Measurements from ENCODE around the gene ARHGAP20.

ARHGAP20 gene

GRCh38 chr11:110598725-110599124 lies 113.5 kb downstream of the ARHGAP20 start:
- H3K36me3 ChIP-seq (ENCODE audit: insufficient read depth, low read length): no peaks in the 10 kb centered on the region
- no peaks in the 10 kb centered on the region for H3K4me1 ChIP-seq (ENCODE audit: control insufficient read depth, insufficient read depth, low read length)
- no peak overlapping the region for H3K4me3 ChIP-seq (ENCODE audit: low read length)
- no peak overlapping the region for H3K9ac ChIP-seq (ENCODE audit: low read depth, low read length)
- no peaks in the 10 kb centered on the region for H3K9me3 ChIP-seq (replicated peaks; ENCODE audit: low read length)
- H3K27me3 ChIP-seq (ENCODE audit: control insufficient read depth, insufficient read depth, low read length): no peaks in the 10 kb centered on the region
- no peak overlapping the region for H3K4me2 ChIP-seq (ENCODE audit: low read length)

DNA sequence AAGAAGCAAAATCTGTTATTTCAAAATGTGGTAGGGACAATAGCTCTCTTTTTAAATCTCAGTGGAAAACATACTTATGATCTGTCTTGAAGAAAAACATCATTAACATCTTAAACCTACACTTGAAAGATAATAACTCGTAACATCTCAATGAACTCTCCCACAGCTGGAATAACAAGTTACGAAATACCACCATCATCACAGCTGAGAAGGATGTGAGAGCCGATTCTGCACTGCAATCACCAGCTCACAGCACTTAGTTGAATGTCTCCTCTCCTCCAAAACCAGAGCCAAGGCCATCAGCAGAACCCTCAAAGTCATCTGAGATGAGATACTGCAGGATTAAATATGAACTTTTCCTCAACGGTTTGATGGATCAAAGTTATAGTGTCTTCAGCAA lies 124.3 kb downstream of the ARHGAP20 start:
- Histone ChIP-seq H3K36me3 (ENCODE audit: insufficient read depth, low read length) (no peaks in the 10 kb centered on the region), H3K9me3 (replicated peaks; ENCODE audit: low read length) (no peaks in the 10 kb centered on the region), H3K4me3 (ENCODE audit: low read length) (no peak overlapping the region), H3K4me1 (ENCODE audit: control insufficient read depth, insufficient read depth, low read length) (no peaks in the 10 kb centered on the region), H3K4me2 (ENCODE audit: low read length) (no peak overlapping the region), H3K27me3 (ENCODE audit: control insufficient read depth, insufficient read depth, low read length) (no peaks in the 10 kb centered on the region), H3K9ac (ENCODE audit: low read depth, low read length) (no peak overlapping the region)

DNA sequence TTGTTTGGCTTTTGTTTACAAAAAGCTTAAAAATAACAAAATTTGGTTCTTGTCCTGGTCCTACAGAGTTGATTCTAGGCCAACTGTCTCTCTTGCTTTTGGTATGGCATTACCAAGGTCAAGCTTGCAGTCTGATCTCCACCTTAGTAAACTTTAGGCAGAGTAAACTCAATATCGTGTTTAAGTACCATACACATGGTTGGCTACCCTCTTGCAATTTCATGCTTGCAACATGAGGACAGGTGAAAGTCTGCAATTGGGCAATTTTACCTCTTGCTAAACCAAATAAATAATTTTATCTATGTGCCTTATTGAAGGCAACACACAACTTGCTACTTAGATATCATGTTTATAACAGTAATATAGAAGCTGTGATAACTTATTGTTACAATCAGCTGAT lies 125.1 kb downstream of the ARHGAP20 start:
- no peak overlapping the region for H3K4me2 ChIP-seq (ENCODE audit: low read length)
- no peak overlapping the region for H3K9ac ChIP-seq (ENCODE audit: low read depth, low read length)
- no peak overlapping the region for H3K4me3 ChIP-seq (ENCODE audit: low read length)
- no peaks in the 10 kb centered on the region for H3K36me3 ChIP-seq (ENCODE audit: insufficient read depth, low read length)
- no peaks in the 10 kb centered on the region for H3K27me3 ChIP-seq (ENCODE audit: control insufficient read depth, insufficient read depth, low read length)
- H3K4me1 ChIP-seq (ENCODE audit: control insufficient read depth, insufficient read depth, low read length): no peaks in the 10 kb centered on the region
- no peaks in the 10 kb centered on the region for H3K9me3 ChIP-seq (replicated peaks; ENCODE audit: low read length)

- no peaks in the 10 kb centered on the region for H3K9me3 ChIP-seq (replicated peaks; ENCODE audit: low read length)
Measured at GRCh38 chr11:110584150-110584549, 128.1 kb downstream of the ARHGAP20 start.

DNA sequence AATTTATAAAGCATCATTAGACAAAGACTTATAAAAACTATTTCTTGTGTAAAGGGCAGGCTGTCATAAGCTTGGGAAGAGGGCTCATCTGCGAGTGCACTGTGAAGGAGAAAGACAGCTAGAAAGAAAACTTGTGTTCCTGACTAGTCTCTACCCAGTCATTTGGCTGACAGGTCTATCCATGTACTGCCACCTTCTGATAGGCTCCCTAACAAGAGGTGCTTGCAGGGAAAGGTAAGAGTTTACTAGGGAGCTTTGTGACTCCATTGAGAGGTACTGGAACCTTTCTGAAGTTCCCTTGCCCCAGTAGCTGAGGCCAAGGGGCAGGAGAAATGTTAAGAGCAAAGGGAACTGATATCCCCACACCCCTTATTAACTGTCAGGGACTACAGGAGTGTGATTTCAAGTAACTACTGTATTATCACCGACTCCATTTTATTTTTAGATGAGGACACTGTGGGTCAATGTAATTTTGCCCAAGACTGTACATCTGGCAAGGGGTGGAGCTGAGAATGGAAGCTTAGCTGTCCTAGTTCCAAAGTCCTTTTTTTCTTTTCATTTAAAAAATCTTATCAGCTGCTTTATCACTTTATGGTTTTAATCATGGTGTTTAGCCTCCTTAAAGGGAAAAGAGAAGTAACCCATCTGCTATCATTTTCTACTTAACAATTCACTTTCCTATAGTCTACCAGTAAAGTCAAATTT lies 129.4 kb downstream of the ARHGAP20 start:
- H3K36me3 ChIP-seq (ENCODE audit: insufficient read depth, low read length): peaks cover 5% of the 10 kb centered on the region
- H3K27me3 ChIP-seq (ENCODE audit: control insufficient read depth, insufficient read depth, low read length): no peaks in the 10 kb centered on the region
- H3K4me3 ChIP-seq (ENCODE audit: low read length): no peak overlapping the region
- no peak overlapping the region for H3K4me2 ChIP-seq (ENCODE audit: low read length)
- no peaks in the 10 kb centered on the region for H3K4me1 ChIP-seq (ENCODE audit: control insufficient read depth, insufficient read depth, low read length)
- H3K9me3 ChIP-seq (replicated peaks; ENCODE audit: low read length): no peaks in the 10 kb centered on the region
- H3K9ac ChIP-seq (ENCODE audit: low read depth, low read length): no peak overlapping the region

More at GRCh38 chr11:110584150-110584549, 128.1 kb downstream of the ARHGAP20 start:
- no peaks in the 10 kb centered on the region for H3K27me3 ChIP-seq (ENCODE audit: control insufficient read depth, insufficient read depth, low read length)
- no peak overlapping the region for H3K4me2 ChIP-seq (ENCODE audit: low read length)
- no peak overlapping the region for H3K9ac ChIP-seq (ENCODE audit: low read depth, low read length)
- H3K4me3 ChIP-seq (ENCODE audit: low read length): no peak overlapping the region
- H3K4me1 ChIP-seq (ENCODE audit: control insufficient read depth, insufficient read depth, low read length): no peaks in the 10 kb centered on the region
- peaks cover 5% of the 10 kb centered on the region for H3K36me3 ChIP-seq (ENCODE audit: insufficient read depth, low read length)

DNA sequence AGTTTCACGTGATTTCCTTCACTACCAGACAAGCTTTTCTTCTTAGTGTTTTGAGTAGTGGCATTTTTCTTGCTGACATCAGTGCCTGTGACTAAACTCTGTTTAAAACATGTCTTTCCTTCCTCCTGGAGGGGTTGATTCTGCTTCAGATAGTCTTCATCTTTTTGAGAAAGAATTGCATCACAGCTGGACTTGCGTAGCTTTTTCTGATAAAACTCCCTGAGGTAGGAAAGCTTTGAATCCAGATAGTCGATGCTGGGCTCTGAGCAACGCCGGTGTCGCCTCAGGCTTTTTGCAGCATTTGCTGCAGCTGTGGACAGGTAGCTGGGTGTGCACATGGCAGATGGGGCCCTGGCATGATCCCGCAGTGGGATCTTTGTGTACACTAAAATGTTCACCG lies 131.7 kb downstream of the ARHGAP20 start:
- H3K27me3 ChIP-seq (ENCODE audit: control insufficient read depth, insufficient read depth, low read length): no peaks in the 10 kb centered on the region
- H3K4me3 ChIP-seq (ENCODE audit: low read length): no peak overlapping the region
- no peaks in the 10 kb centered on the region for H3K9me3 ChIP-seq (replicated peaks; ENCODE audit: low read length)
- no peak overlapping the region for H3K4me2 ChIP-seq (ENCODE audit: low read length)
- no peaks in the 10 kb centered on the region for H3K4me1 ChIP-seq (ENCODE audit: control insufficient read depth, insufficient read depth, low read length)
- no peak overlapping the region for H3K9ac ChIP-seq (ENCODE audit: low read depth, low read length)
- H3K36me3 ChIP-seq (ENCODE audit: insufficient read depth, low read length): peaks cover 5% of the 10 kb centered on the region

GRCh38 chr11:110573411-110573810 lies 138.8 kb downstream of the ARHGAP20 start:
- no peaks in the 10 kb centered on the region for H3K27me3 ChIP-seq (ENCODE audit: control insufficient read depth, insufficient read depth, low read length)
- no peaks in the 10 kb centered on the region for H3K4me1 ChIP-seq (ENCODE audit: control insufficient read depth, insufficient read depth, low read length)
- no peaks in the 10 kb centered on the region for H3K9me3 ChIP-seq (replicated peaks; ENCODE audit: low read length)
- no peaks in the 10 kb centered on the region for H3K36me3 ChIP-seq (ENCODE audit: insufficient read depth, low read length)
- H3K4me2 ChIP-seq (ENCODE audit: low read length): no peak overlapping the region
- H3K4me3 ChIP-seq (ENCODE audit: low read length): no peak overlapping the region
- H3K9ac ChIP-seq (ENCODE audit: low read depth, low read length): no peak overlapping the region

DNA sequence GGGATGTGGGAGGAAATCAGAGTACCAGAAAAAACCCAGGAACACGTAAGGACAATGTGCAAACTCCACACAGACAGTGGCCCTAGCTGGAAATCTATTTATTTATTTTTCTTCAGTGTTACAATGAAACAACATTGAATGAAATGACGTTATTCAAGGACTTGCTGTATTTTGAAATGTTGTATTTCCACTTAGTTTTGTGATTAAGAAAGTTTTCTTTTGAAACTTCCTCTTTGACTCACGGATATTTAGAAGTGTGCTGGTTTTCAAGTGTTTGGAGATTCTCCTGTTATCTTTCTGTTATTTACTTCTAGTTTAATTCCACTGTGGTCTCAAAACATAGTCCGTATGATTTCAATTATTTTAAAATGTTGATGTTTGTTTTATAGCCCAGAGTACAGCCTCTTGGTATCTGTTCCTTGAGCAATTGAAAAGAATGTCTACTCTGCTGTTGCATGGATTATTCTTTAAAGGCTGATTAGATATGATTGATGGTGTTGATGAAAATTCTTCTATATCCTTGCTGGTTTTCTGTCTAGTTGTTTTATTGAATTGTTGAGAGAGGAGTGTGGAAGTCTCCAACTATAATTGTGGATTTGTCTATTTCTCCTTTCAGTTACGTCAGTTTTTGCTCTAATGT lies 141.0 kb downstream of the ARHGAP20 start:
- no peaks in the 10 kb centered on the region for H3K36me3 ChIP-seq (ENCODE audit: insufficient read depth, low read length)
- H3K4me1 ChIP-seq (ENCODE audit: control insufficient read depth, insufficient read depth, low read length): peaks cover under 1% of the 10 kb centered on the region
- no peak overlapping the region for H3K4me3 ChIP-seq (ENCODE audit: low read length)
- no peak overlapping the region for H3K4me2 ChIP-seq (ENCODE audit: low read length)
- no peaks in the 10 kb centered on the region for H3K9me3 ChIP-seq (replicated peaks; ENCODE audit: low read length)
- H3K27me3 ChIP-seq (ENCODE audit: control insufficient read depth, insufficient read depth, low read length): no peaks in the 10 kb centered on the region
- H3K9ac ChIP-seq (ENCODE audit: low read depth, low read length): no peak overlapping the region

DNA sequence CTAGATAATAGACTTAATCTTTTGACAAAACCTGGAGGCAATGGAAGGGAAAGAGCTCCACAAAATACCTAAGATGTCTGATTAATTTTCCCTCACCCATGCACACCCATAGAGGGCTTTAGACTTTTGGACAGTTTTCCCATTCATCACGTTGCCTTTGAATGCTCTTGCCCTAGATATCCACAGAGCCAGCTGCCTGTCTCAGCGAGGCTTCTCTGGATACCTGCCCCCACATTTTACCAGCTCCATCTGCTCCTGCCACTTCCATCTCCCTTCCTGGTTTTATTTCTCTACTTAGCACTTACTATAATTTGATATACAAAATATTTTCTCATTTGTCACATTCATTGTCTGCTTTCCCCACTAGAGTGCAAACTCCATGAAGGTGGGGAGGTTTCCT lies 145.7 kb downstream of the ARHGAP20 start:
- Histone ChIP-seq H3K9ac (ENCODE audit: low read depth, low read length) (no peak overlapping the region), H3K36me3 (ENCODE audit: insufficient read depth, low read length) (no peaks in the 10 kb centered on the region), H3K4me1 (ENCODE audit: control insufficient read depth, insufficient read depth, low read length) (peaks cover 3% of the 10 kb centered on the region), H3K9me3 (replicated peaks; ENCODE audit: low read length) (no peaks in the 10 kb centered on the region), H3K4me3 (ENCODE audit: low read length) (no peak overlapping the region), H3K27me3 (ENCODE audit: control insufficient read depth, insufficient read depth, low read length) (no peaks in the 10 kb centered on the region), H3K4me2 (ENCODE audit: low read length) (no peak overlapping the region)

- peaks cover 6% of the 10 kb centered on the region for H3K27me3 ChIP-seq (ENCODE audit: control insufficient read depth, insufficient read depth, low read length)
- no peak overlapping the region for H3K9ac ChIP-seq (ENCODE audit: low read depth, low read length)
- no peak overlapping the region for H3K4me3 ChIP-seq (ENCODE audit: low read length)
- H3K4me1 ChIP-seq (ENCODE audit: control insufficient read depth, insufficient read depth, low read length): peaks cover 3% of the 10 kb centered on the region
- H3K4me2 ChIP-seq (ENCODE audit: low read length): no peak overlapping the region
- H3K36me3 ChIP-seq (ENCODE audit: insufficient read depth, low read length): no peaks in the 10 kb centered on the region
- H3K9me3 ChIP-seq (replicated peaks; ENCODE audit: low read length): no peaks in the 10 kb centered on the region
Measured at GRCh38 chr11:110565357-110566336, 146.6 kb downstream of the ARHGAP20 start.

DNA sequence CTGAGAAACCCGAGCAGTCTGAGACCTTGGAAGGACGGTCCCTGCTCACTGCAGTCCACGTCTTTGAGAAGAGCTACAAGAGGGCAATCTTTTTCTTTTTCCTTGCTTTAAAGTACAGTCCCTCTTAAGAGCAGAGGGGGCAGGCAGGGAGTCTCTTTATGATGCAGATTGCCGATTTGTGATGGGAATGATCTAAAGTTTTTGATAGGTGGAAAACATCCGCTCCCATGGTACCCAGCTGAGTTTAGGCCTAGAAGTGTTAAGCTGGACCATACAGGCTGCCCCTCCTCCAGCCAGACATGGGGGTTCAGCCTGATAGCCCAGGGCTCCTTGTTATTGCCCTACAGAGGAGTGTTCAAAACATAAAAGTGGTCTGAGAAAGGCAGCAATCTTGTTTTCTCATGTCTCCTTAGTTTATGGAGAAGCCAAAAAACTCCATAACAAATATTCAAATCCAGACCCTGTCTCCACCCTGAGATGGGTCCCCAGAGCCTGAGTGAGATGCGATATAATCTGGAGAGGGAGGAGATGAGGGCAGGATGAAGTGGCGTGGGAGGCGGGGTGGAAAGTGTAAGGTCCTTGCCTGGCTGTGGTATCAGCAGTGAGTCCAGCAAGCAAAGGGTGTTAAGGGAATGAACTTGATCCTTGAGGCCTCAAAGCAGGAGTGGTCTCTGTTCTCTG lies 147.4 kb downstream of the ARHGAP20 start:
- Histone ChIP-seq H3K4me3 (ENCODE audit: low read length) (no peak overlapping the region), H3K4me2 (ENCODE audit: low read length) (no peak overlapping the region), H3K4me1 (ENCODE audit: control insufficient read depth, insufficient read depth, low read length) (peaks cover 3% of the 10 kb centered on the region), H3K9me3 (replicated peaks; ENCODE audit: low read length) (no peaks in the 10 kb centered on the region), H3K36me3 (ENCODE audit: insufficient read depth, low read length) (no peaks in the 10 kb centered on the region), H3K27me3 (ENCODE audit: control insufficient read depth, insufficient read depth, low read length) (peaks cover 14% of the 10 kb centered on the region), H3K9ac (ENCODE audit: low read depth, low read length) (no peak overlapping the region)

Measured in skeletal muscle satellite cell (primary cell).